ENCODE results near the gene ROBO1.

ROBO1 gene

DNA sequence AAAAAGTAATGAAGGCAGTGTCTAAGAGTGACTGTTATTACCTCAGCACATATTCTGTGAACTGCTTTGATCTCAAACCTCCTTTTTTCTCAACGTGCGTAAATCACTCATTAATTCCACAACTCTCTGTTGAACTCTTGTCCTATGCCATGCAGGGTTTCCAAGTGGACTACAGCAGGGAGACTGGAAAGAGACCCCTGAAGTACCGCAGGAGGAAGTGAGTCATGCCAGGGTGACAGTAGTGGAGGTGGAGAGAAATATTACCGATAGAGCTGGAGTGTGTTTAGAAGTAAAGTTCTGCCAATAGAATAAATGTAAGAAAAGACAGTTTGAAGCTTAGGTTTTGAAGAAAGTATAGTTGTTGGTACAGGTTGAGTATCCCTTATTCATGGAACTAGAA, 908.9 kb downstream of the ROBO1 start:
- DNase-seq = no peak

DNA sequence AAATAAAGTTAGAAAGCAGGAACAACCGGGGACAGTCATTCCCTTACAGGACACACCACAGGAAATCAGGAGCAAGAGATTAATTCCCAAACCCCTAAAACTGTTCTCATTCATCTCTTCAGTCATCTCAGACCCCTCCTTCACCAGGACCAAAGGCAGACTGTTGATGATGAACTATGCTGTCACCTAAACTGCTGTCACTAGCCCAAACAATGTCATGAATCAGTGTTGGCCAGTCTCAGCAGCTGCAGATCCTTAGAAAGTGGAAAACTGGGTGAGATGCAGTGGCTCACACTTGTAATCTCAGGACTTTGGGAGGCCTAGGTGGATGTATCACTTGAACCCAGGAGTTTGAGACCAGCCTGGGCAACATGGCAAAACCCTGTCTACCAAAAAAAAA, 909.6 kb downstream of the ROBO1 start:
- DNase-seq = no peak

DNA sequence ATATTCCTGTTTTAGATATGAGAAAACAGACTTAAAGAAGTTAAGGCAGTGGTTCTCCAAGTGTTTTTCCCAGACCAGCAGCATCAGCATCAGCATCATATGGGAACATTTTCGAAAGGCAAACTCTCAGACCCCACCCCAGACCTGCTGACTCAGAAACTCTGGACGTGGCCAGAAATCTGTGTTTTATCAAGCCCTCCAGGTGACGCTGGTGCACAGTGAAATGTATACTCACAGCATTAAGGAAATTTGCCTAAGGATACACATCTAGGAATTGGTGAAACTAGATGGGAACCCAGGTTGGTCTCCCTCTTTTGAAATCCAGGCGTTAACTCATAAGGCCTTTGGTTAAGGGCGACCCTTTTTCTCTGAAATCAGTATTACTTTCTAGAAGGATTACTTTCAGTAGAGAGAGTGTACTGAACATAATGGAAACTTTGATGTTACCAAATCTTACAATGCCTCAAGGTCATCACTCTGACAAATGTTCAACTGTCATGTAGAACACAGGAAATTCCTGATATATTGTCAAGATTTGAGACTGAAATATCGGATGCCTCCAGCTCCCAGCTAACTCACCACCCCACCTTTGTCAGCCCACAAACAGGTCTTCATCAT, 910.2 kb downstream of the ROBO1 start:
- DNase-seq = no peak

DNA sequence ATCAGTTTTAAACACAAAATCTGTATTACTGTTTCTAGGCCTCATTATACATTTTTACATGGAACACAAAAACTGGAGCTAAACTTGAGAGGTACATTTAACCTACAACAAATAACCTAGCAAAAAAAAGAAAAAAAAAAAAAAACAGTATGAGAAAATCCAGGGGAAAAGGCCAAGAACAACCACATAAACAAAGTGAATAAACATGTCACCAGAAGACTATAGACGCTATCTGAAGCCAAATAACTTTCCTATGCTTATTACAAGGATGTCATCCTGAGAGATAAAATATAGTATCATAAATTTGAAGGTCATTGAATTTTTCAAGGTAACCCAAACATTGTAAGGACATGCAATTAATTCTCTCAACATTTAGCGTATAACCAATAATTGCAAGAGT, 911.6 kb downstream of the ROBO1 start:
- no peak for DNase-seq

DNA sequence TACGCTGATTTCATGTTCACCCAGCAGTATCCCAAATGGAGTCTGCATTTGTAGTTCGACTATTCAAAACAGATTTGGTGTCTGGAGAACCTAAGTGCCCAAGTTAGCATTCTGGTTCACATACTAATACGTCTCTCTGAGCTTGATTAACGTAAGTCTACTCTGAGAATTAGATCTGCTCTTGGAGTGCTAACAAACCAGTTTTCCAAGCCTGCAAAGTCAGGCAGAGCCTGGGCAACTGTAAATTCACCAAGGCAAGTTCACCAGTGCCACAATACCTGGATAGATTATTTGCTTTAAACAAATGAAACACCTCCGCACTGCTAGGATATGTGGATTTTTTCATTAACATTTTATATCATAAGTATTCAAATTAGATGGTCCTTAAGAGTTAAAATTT, 912.6 kb downstream of the ROBO1 start:
- no peak for DNase-seq

DNA sequence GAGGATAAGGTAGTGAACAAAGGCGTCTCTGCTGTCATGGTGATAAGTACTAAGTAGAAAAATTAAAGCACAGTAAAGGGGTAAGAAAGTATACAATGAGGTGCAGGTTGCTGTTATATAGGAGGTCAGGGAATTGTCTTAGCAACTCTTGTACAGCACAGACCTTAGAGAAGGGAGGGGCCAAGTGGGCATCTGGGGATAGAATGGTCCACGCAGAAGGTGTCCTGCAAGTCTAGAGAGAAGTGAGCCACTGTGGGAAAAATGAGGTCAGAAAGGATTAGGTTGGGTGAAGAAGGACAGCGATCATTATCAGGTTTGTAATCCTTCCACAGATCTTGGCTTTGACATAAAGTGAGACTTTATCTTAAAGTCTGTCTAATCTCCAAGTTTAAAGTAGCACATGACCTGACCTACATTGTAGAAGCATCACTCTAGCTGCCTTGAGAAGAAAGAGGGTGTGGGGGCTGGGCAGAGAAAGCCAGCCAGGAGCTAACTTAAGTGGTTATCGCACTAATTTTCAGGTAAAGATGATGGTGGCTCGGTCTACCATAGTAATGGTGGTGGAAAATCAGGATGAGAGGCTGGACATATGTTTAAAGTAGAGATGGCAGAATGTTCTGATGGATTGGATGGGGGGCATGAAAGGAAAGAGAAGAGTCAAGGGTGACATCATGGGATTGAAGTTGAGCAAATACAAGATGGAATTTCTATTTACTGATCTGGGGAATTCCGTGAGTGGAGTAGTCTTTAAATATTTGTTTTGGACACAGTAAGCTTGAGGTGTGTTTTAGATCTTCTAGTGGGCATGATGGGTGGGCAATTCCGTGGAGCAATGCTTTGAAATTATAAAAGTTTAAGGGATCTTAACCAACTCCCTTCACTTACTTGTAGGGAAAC, 919.2 kb downstream of the ROBO1 start:
- no peak for DNase-seq

DNA sequence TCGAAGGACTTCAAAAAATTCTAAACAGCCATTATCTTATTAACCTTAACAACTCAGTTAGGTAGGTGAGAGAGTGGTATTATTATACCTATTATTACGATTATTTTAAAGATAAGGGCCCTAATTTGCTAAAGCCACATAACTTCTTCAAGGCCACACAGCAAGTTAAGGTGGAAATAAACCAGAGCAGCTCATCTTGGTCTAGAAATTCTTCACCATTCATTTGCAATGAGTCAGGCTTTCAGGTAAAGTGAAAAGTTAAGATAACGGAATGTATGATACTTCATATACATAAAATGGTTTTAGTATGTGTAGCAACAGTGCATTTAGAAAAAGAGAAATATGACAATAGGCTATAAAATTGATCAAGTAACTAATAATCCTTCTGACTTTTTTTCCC, 920.2 kb downstream of the ROBO1 start:
- no peak for DNase-seq

DNA sequence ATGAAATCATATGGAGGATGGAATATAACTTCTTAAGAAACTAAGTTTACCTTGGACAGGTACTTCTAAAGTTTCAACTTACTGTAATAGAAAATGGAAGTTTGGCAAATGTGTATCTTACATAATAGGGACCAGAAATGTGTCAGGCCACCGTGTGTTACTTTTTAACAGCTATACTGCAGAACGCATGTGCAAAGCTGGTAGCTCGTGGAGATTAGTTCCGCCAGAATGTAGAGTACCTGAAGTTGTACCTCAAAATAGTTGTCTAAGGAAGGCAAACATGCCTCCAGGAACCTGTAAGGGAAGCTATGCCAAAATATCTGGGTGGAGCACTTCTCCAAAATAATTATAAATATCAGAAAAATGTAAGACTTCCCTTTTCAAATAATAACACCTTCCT, 920.6 kb downstream of the ROBO1 start:
- DNase-seq = no peak

DNA sequence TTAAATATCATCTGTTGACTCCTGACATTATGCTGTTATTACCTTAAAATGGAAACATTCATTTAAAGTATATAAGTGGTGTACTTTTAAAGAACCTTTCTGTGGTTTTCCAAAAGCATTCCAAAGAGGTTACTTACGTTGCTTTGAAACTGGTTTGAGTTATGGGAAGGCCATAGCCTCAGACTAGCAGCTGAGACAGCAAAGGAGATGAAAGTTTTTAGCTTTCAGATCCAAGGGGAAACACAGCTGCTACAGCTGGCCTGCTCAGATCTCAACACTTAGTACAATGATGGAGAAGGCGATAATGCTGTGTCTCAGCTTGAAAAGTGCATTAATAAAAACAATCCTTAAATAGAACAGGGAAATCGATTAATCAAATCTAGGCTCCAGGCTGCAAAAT, 921.1 kb downstream of the ROBO1 start:
- no peak for DNase-seq

DNA sequence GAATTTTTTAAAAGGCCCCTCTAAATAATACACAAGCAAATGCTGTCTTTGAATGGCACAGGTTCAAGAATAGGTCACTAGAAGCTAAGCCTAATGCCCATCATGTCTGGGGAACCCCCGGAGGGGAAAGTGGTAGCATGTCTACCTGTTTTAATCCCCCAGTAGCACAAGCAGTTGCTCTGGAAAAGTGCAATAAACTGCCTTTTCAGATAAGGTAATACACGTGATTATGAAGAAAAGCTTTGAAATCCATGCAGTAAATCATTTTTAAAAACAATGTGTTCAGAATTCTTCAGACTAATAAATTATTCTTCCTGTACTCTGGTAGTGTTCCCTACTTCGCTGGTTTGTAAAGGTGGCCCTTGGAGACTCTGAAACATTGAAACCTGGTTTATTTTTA, 922.2 kb downstream of the ROBO1 start:
- no peak for DNase-seq

DNA sequence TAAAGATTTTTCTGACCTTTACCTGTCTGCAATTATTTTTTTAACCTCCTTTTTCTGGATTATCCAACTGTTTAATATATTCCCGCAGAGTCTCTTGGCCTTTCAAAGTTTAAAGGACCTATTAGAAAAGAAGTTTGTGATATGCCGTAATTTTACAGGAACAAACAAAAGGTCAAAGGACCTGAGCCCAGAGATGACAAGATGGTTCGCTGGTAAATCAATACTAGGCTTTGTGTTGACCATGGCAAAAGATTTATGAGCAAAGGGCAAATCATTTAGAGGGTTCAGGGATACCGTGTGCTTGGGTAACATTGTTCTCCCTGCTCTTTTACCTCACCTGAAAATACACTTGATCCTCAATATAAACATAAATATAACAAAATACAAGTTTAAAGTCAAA, 923.5 kb downstream of the ROBO1 start:
- no peak for DNase-seq

DNA sequence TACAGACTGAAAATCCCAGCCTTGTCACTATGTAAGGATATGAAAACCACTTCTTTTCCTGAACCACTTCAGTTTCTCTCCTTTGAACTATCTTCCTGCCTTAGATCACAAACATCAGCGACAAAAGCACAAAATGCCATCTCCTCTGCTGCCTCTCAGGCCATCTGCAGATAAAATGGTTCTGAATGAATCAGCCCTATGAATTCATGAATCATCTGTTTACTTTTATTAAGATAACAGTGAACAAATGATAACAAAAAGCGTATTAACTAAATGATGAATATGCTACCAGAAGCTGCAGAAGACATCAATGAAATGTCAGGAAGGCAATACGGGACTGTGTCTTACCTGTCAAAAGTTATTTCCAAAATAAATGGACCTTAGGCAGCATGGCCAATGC, 928.1 kb downstream of the ROBO1 start:
- no peak for DNase-seq

DNA sequence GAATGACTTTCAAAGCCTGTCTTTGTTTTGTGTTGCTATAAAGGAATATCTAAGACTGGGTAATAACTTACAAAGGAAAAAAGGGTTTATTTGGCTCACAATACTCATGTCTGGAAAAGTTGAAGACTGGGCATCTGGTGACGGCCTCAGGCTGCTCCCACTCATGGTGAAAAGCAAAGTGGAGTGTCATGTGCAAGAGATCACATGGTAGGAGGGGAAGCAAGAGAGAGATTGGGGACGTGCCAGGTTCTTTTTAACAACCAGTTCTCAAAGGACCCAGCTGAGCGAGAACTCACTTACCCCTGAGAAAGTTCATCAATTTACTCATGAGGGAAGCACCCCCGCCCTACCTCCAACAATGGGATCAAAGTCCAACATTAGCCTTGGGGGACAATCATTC, 929.4 kb downstream of the ROBO1 start:
- DNase-seq = no peak

DNA sequence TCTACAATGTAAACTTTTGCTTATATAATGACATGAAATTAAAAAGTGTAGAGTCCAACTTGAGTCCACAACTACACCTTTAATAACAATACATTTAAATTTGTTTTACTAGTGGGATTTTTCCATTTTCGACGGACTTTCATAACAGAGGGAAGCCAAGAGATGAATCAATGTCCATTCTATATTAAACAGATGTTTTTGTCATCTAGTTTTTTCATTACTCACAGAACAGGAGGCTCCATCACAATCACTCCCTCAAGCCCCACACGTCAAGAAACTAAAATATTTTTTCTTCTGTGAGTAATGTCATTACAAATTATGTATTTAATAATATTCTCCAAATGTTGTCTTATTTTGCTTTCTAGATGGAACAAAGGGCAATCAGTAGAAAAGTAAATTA, 932.9 kb downstream of the ROBO1 start:
- no peak for DNase-seq

DNA sequence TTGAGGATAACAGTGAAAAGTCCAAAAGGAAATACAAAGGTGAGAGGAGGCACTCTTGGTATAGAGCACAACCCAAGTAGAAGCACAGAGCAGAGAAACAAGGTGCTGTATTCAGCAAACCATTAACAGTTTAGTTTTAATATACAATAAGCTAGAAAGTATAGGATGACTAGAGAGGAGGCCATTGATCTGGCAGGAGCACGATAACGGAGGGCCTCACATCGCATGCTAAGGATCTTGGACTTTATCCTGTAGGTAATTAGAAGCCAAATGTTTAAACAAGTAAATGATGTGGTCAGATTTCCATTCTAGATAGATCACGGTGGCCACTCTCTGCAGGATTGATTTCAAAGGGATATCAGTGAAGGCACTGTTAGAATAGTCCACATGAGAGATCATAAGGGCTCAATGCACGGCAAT, 935.0 kb downstream of the ROBO1 start:
- DNase-seq = no peak

DNA sequence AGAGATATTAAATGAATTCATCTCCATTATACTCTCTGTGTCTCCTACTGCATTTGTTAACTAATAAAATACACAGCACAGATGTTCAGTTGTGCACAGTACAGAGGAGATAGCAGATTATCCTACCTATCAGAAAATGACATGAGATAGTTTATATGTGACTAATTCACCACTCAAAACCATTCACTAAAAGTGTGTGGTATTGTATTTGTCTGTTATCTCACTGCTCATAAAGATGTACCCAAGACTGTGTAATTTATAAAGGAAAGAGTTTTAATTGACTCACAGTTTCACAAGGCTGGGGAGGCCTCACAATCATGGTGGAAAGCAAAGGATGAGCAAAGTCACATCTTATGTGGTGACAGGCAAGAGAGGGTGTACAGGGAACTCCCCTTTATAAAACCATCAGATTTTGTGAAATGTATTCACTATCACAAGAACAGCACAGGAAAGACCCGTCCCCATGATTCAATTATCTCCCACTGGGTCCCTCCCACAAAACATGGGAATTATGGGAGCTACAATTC, 936.3 kb downstream of the ROBO1 start:
- no peak for DNase-seq

DNA sequence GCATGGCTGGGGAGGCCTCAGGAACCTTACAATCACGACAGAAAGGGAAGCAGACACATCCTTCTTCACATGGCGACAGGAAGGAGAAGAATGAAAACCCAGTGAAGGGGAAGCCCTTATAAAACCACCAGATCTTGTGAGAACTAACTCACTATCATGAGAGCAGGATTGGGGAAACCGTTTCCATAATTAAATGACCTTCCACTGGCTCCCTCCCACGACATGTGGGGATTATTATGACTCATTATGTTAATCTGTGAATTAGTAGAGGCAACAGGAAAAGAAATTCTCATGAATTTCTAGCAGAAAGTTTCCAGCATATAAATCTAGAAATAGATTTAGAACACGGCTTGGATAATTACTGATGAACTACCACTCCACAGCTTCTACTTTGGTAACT, 937.3 kb downstream of the ROBO1 start:
- no peak for DNase-seq

DNA sequence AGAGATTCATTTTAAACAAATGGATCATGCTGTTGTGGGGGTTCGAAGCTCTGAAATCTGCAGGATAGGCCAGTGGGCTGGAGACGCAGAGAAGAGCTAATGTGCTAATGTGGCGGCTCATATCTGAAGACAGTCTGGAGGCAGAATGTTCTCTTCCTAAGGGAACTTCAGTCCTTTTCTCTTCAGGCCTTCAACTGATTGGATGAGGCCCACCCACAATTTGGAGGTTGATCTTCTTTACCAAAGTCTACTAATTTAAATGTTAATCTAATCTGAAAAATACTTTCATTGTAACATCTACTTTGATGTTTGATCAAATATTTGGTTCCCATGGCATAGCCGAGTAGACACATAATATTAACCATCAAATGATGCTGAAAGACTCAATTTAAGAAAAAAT, 940.2 kb downstream of the ROBO1 start:
- DNase-seq = no peak

DNA sequence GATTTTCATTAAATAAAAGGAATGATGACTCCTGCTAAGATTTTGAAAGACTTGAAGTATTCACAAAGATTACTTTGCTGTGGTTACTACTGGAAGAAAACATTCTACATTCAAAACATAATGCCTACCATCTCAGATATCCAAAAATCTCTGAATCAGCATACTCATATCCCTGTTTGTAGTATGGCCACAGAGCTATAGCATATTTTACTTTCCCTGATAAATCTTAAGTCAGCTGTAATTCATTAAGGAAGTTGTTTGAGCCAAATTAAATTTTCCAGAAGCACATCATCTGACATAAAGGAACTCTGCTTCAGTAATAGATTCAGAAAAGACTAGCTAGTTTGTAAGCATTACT, 942.0 kb downstream of the ROBO1 start:
- DNase-seq = no peak

DNA sequence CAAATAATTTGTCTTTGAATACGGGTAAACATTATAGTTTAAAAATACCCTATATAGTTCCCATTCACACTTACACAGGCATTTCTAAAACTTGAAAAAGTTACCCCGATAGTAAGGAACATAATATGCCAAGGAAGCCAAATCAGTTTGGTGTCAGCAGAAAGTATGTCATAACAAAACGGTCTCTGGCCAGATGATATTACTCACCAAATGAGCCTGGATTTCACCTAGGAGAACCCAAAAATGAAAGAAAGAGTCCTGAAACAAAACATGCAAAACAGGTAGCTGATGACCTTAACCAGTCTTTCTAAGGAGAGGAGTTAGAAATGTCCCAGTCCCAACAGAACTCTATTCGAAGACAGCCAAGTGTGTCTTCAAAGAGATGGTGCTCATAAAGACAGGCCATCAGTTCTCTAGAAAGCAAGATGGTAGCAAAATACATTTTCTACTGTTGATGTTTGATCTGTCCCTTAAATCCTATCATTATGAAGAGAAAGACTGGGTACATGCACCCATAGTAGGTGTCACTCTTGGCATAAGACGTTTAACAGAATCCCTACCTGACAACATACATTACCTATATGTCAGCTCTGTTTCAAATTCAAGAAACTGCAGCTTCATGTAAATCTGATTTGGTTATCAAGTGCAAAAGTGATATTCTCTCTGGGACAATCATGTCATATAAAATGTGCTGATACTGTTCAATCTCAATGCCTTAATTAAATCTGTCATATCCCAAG, 942.5 kb downstream of the ROBO1 start:
- no peak for DNase-seq

DNA sequence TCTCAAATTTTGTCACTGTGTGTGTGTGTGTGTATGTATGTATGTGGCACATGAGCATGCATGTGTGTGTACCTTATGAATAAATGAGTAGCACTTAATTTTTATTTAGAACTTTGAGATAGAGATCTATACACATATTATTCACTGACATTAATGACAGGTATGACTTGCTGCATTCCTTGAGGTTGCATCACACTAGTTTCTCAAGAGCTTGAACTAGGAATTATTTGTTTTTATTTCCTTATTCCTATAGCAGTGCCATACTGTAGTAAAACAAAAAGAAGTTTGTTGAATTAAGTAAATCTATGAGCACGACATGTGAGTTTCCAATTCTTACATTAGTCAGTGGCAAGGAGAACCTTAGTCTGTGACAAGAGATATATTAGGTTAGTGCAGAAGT, 943.9 kb downstream of the ROBO1 start:
- DNase-seq = no peak

DNA sequence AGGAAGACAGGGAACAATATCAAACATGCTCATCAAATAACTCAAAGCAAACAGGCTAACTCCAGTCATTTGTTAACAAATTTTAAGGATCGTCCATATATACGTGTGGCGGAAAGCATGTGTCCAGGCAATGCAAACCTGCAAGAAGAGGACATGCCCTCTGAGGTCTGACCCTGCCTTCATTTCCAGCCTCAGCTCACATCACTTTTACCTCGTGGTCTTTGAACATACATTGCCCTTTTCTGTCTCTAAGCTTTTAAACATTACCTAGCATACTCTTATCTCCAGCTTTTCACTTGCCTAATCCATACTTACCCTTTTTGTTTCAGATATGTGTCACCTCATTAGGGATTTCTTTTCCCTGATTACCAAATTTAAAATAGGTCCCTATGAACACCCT, 944.4 kb downstream of the ROBO1 start:
- no peak for DNase-seq

DNA sequence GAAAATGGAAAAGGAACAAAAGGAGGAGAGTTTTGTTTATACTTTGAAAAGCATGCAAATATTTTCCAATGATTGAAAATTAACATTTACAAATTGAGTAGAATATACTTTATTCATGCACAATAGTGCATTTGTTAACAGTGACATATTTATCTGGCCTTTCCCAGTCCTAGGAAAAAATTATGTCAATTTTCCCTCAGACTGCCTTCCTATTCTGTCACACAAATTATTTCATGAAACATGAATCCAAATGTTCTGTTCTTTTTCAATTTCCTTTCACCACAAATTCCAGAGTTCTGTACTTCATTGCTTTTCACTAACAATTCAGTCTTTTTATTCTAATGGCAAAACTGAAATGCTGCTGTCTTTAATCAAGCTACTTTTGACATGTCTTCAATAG, 945.1 kb downstream of the ROBO1 start:
- no peak for DNase-seq

DNA sequence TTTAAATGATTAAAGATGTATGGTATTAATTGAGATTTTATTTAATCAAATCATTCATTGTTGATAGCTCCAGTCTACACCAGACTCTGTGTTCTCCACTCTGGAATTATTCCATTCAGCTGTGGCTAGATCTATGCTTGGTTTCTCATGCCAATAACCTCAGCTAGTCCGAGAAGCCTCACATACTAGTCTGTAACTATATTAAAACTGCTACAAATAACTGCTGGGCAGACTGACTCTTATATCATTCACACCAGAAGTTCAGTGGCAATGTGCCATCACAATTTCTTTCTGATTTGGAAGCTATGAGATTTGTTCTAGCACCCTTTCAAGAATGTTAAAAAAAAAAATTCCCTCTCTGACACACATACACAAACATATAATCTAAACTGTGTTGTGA, 947.3 kb downstream of the ROBO1 start:
- no peak for DNase-seq
